Kidney capillary endothelial cell (primary cell): Measurements from ENCODE around the gene DISP2.

Experiments used
- DNase-seq: peaks from one replicate; pipeline ENCODE4 v3.0.0-alpha.2; 2018; ENCODE audit warnings: low spot score

DISP2 gene

DNA sequence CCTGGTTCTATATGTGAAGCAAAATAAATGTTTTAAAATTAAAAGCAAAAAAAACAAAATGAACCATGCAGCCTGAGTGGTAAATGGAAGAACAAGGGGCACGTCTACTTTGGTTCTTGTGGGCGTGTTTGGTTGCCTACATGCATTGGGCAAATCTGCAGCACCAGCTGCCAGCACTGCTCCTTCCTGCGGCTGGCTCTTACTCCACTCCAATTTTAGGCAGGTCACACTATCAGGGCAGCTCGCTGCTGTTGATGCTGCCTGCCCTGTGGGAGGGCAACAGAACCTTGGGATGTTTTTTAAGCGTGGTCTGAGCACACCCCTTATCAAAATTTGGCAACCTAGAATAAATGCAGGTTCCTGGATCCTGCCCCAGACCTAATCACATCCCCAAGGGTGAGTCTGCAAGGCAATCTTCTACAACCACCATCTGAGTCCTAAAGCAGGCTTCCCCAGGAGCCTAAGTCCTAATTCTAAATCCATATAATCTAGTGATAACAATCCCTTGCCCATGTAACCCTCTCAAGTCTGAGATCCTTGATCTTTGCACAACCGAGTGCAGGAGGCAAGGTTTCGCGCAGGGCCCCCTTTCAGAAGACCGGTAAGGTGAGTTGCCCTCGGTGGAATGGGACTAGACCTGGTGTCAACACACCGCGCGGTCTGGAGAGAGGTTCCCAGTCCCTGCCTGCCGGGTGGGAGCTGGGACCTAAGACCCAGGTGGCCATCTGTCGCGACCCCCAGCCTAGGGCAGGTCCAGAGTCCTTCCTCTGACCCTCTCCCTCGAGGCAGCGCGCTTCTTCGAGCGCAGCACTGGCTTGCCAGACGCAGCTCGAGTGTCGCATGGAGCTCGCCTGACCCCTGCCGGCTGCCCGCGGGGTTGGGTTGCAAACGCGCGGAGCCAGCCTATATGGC is 63.5 kb downstream of the DISP2 start:
- DNase-seq, result peak; percentile 47

DNA sequence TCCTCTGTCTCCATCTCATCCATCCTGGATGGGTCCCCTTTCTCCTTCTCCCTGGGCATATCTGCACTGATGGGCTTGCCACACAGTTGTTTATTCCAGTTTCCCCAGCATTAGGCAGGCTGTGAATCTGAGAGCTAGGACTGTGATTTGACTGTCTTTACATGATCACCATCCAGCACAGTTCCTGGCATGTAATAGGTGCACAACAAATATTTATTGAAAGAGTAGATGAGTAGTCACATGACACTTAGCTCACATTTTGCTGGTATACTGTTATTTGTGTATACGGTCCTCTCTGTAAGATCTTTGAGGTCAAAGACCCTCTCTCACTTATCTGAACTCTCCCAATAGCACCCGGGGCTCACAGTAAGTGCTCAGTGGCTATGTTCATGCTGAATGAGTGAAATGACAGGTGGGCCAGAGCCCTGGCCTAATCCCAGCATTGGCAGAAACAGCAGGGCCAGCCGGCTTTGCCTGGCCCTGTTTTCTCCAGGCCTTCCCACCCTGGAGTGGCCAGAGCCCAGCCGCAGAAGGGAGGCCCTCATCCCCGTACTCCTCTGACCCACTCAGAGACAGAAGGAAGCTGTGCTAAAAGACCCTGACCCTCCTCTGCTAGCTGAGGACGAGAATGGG is 66.6 kb downstream of the DISP2 start:
- no peak for DNase-seq

DNA sequence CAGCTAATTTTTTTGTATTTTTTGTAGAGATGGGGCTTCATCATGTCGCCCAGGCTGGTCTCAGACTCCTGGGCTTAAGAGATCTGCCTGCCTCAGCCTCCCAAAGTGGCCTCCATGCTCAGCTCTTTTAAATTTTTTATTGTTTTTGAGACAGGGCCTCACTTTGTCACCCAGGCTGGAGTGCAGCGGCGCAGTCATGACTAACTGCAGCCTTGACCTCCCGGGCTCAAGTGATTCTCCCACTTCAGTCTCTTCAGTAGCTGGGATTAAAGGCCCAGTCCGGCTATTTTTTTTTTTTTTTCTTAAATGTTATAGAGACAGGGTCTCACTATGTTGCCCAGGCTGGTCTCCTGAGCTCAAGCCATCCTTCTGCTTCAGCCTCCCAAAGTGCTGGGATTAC is 67.7 kb downstream of the DISP2 start:
- DNase-seq, result no peak

DNA sequence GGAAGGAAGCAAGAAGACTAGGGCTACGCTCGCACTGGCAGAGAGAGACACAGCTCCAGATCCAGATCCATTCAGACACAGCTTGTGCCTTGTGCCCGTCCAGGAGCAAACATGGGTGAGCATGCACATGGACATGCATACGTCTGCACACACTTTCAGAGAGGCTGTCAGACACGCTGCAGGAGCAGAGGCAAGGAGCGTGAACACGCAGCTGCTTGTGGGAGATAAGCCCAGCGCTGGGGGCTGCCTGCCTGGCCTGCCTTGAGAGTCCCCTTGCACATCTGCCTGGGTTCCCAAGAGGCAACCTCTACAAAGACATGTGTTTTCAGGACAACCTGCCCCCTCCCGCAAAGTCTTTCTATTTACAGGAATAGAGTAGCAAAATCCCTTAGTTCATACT is 69.2 kb downstream of the DISP2 start:
- no peak for DNase-seq

DNA sequence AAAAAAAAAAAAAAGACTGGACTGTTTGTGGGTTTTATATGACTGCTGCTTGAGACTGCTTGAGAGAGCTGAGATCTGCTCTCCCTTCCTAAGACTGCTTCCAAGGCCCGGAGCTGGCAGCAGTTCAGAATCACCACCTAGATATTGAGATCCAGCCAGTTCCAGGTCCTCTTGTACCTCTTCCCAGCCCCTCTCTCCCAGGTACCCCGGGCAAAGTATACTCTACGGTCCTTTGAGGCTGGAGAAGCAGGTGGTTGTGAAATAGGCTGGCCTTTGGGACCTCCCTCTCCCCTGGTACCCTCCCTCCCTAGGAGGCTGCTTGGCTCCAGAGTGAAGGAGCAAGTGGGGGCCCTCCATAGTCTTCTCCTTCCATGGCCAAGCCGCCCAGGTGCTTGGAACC is 70.2 kb downstream of the DISP2 start:
- no peak for DNase-seq
